DMS79 (cell line): ENCODE data around the gene CAMK1D.

Experiments used
- DNase-seq: peaks from one replicate; lab custom pipeline; 2025; lab: John Stamatoyannopoulos, UW

The CAMK1D gene

GRCh38 chr10:12375076-12375504, 25.7 kb downstream of the CAMK1D start:
- DNase-seq: no peak

- DNase-seq: no peak
Measured at GRCh38 chr10:12376211-12376610, 26.9 kb downstream of the CAMK1D start.

- DNase-seq: no peak
Measured at GRCh38 chr10:12377658-12378290, 28.4 kb downstream of the CAMK1D start.

- no peak for DNase-seq
Measured at GRCh38 chr10:12380999-12381398, 31.7 kb downstream of the CAMK1D start.

GRCh38 chr10:12381536-12382156, 32.3 kb downstream of the CAMK1D start:
- DNase-seq: no peak

GRCh38 chr10:12382157-12382548, 32.8 kb downstream of the CAMK1D start:
- no peak for DNase-seq

GRCh38 chr10:12382956-12383531, 33.7 kb downstream of the CAMK1D start:
- DNase-seq: no peak

GRCh38 chr10:12384906-12385305, 35.6 kb downstream of the CAMK1D start:
- DNase-seq: no peak

- DNase-seq: peak; percentile 54
Measured at GRCh38 chr10:12387561-12388210, 38.3 kb downstream of the CAMK1D start.

GRCh38 chr10:12388671-12389070, 39.3 kb downstream of the CAMK1D start:
- DNase-seq: peak; percentile 23

- DNase-seq: peak; percentile 16
Measured at GRCh38 chr10:12389154-12389734, 39.9 kb downstream of the CAMK1D start.

- no peak for DNase-seq
Measured at GRCh38 chr10:12390733-12391132, 41.4 kb downstream of the CAMK1D start.

GRCh38 chr10:12391206-12391605, 41.9 kb downstream of the CAMK1D start:
- no peak for DNase-seq

GRCh38 chr10:12393831-12394230, 44.5 kb downstream of the CAMK1D start:
- DNase-seq: no peak

- no peak for DNase-seq
Measured at GRCh38 chr10:12394241-12395033, 45.1 kb downstream of the CAMK1D start.

GRCh38 chr10:12396093-12396492, 46.7 kb downstream of the CAMK1D start:
- no peak for DNase-seq

GRCh38 chr10:12396567-12396966, 47.2 kb downstream of the CAMK1D start:
- DNase-seq: peak; percentile 54

GRCh38 chr10:12397147-12397896, 48.0 kb downstream of the CAMK1D start:
- DNase-seq: no peak

- DNase-seq: no peak
Measured at GRCh38 chr10:12397941-12398340, 48.6 kb downstream of the CAMK1D start.

GRCh38 chr10:12400266-12400931, 51.1 kb downstream of the CAMK1D start:
- no peak for DNase-seq

- DNase-seq: no peak
Measured at GRCh38 chr10:12401466-12401865, 52.1 kb downstream of the CAMK1D start.
